PC-3 (cell line): Measurements from ENCODE around the gene HAGH. TPM values are rescaled to one million over a fixed set of nuclear protein-coding genes. Genes with fewer than 3 reads are reported as not detected.

ENCODE experiments used
- ATAC-seq: fragments of 200-7000 bp; cut with Tn5 transposase; 2 replicates; pipeline ENCODE4 v1.9.1; 2020; ENCODE audit warnings: mild to moderate bottlenecking, moderate library complexity
- BruUV-seq: library from RNA; stranded (reverse); fragments of 400-500 nt; replicated peaks from 2 replicates; lab custom pipeline; 2021; lab: Mats Ljungman, UMichigan
- CTCF ChIA-PET: fragments of 300-600 bp; sonication (Branson Sonifier 250); formaldehyde crosslinking; loops from one replicate; lab custom pipeline; 2022; ENCODE audit warnings: antibody characterized with exemption; lab: Charles Lee
- POLR2A ChIA-PET: fragments of 300-600 bp; sonication (Branson Sonifier 250); formaldehyde crosslinking; loops from one replicate; lab custom pipeline; 2022; ENCODE audit warnings: antibody characterized with exemption; ENCODE audit not compliant: unreplicated experiment; lab: Charles Lee
- DNase-seq: peaks from one replicate; pipeline ENCODE4 v3.0.0-alpha.2; 2015
- H2AFZ ChIP-seq: fragments of 300-600 bp; sonication (generic); 2 replicates; pipeline ENCODE4 v1.6.0; 2016; ENCODE audit warnings: antibody characterized with exemption, low read length
- H3F3A ChIP-seq: fragments of 300-600 bp; sonication (generic); one replicate; pipeline ENCODE4 v1.6.0; 2017; ENCODE audit warnings: antibody characterized with exemption, low read length, control low read depth, mild to moderate bottlenecking; ENCODE audit not compliant: unreplicated experiment
- H3K27ac ChIP-seq: fragments of 300-600 bp; sonication (generic); 2 replicates; pipeline ENCODE4 v1.5.1; 2016; ENCODE audit warnings: mild to moderate bottlenecking, low read length
- H3K27me3 ChIP-seq: fragments of 300-600 bp; sonication (generic); 2 replicates; pipeline ENCODE4 v1.6.1; 2016; ENCODE audit warnings: low read length, mixed read lengths
- H3K36me3 ChIP-seq: fragments of 300-600 bp; sonication (generic); 2 replicates; pipeline ENCODE4 v1.6.1; 2016; ENCODE audit warnings: low read depth, mixed run types, low read length, mixed read lengths
- H3K4me1 ChIP-seq: fragments of 300-600 bp; sonication (generic); 2 replicates; pipeline ENCODE4 v1.5.1; 2016; ENCODE audit warnings: low read length; ENCODE audit not compliant: insufficient read depth
- H3K4me2 ChIP-seq: fragments of 300-600 bp; sonication (generic); 2 replicates; pipeline ENCODE4 v1.6.0; 2016; ENCODE audit warnings: low read length
- H3K4me3 ChIP-seq: fragments of 300-600 bp; sonication (generic); 2 replicates; pipeline ENCODE4 v1.5.1; 2016; ENCODE audit warnings: mild to moderate bottlenecking, low read length, mixed read lengths
- H3K79me2 ChIP-seq: fragments of 300-600 bp; sonication (generic); 2 replicates; pipeline ENCODE4 v1.6.1; 2017; ENCODE audit warnings: low read length, mixed read lengths
- H3K9ac ChIP-seq: fragments of 300-600 bp; sonication (generic); 2 replicates; pipeline ENCODE4 v1.6.0; 2016; ENCODE audit warnings: mild to moderate bottlenecking, low read length
- H3K9me2 ChIP-seq: fragments of 300-600 bp; sonication (generic); replicated peaks from 2 replicates; pipeline ENCODE4 v1.6.1; 2016; ENCODE audit warnings: mixed run types, low read length, mixed read lengths
- H3K9me3 ChIP-seq: fragments of 300-600 bp; sonication (generic); 2 replicates; pipeline ENCODE4 v1.6.1; 2016; ENCODE audit warnings: low read length, mixed read lengths
- H4K20me1 ChIP-seq: fragments of 300-600 bp; sonication (generic); 2 replicates; pipeline ENCODE4 v1.6.1; 2016; ENCODE audit warnings: low read length, mixed read lengths
- CTCF ChIP-seq: fragments of 300-600 bp; sonication (generic); conservative IDR thresholded peaks from 2 replicates; pipeline ENCODE4 v1.5.1; 2017; ENCODE audit warnings: antibody characterized with exemption, low read depth, mild to moderate bottlenecking, low read length
- EZH2 ChIP-seq: fragments of 300-600 bp; sonication (generic); IDR thresholded peaks from one replicate; pipeline ENCODE4 v1.6.1; 2017; ENCODE audit warnings: antibody characterized with exemption, mild to moderate bottlenecking, low read length; ENCODE audit not compliant: unreplicated experiment
- EZH2phosphoT487 ChIP-seq: fragments of 300-600 bp; sonication (generic); IDR thresholded peaks from 2 replicates; pipeline ENCODE4 v1.6.1; 2018; ENCODE audit warnings: mild to moderate bottlenecking, antibody characterized with exemption, low read length, borderline replicate concordance
- intact Hi-C: fragments of 100-400 bp; cut with micrococcal nuclease; formaldehyde crosslinking; loops from 2 replicates; pipeline ENCODE4 v1.9.0; 2023
- total RNA-seq: library from RNA; depleted of rRNA; stranded (reverse); fragments of >200 nt; gene quantifications from 2 replicates; pipeline ENCODE4 v1.2.3, GENCODE V29; 2014

The HAGH gene
- total RNA-seq, 1 experiment from 2014 or later, result 99.5 TPM

DNA sequence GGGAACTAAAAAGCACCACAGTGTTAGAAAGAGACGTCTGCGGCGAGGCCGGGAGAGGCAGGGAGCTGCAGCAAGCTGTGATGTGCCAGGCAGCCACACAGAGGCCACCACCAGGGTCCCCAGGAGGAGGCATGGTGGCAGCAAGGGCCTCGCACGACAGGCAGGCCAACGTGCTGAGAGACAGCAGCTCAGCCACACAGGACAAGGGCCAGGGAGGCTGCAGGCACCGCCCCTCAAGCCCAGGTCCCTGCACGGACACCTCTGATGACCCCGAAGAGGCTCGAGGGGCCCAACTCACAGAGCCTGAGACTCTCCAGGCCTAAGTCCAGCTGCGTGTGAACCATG is 5.7 kb downstream of the HAGH start:
- Histone ChIP-seq H3K4me2 (no peak overlapping the region), H3K27ac (no peak overlapping the region), H3K4me3 (no peak overlapping the region), H3K9me3 (no peaks in the 10 kb centered on the region), H3K9ac (no peak overlapping the region), H3K36me3 (peaks cover 4% of the 10 kb centered on the region; the same call in 1 of the 2 replicates), H3F3A (no peaks in the 10 kb centered on the region), H2AFZ (no peak overlapping the region), H4K20me1 (no peaks in the 10 kb centered on the region), H3K79me2 (peaks cover 15% of the 10 kb centered on the region), H3K9me2 (no peaks in the 10 kb centered on the region), H3K4me1 (peaks cover 5% of the 10 kb centered on the region; the same call in 1 of the 2 replicates), H3K27me3 (no peaks in the 10 kb centered on the region)
- ATAC-seq (no peak), DNase-seq (no peak)
- no TSS peak for BruUV-seq
- POLR2A ChIA-PET, result no interaction called here
- CTCF ChIA-PET, result interaction anchor here (0.6 kb wide), 1 partner anchor 112 kb away, joined by 3 read pairs; no protein-coding TSS in a partner anchor
- intact Hi-C loops, result no loop called here
- TF ChIP-seq EZH2 (no peak), CTCF (no peak), EZH2phosphoT487 (no peak)

DNA sequence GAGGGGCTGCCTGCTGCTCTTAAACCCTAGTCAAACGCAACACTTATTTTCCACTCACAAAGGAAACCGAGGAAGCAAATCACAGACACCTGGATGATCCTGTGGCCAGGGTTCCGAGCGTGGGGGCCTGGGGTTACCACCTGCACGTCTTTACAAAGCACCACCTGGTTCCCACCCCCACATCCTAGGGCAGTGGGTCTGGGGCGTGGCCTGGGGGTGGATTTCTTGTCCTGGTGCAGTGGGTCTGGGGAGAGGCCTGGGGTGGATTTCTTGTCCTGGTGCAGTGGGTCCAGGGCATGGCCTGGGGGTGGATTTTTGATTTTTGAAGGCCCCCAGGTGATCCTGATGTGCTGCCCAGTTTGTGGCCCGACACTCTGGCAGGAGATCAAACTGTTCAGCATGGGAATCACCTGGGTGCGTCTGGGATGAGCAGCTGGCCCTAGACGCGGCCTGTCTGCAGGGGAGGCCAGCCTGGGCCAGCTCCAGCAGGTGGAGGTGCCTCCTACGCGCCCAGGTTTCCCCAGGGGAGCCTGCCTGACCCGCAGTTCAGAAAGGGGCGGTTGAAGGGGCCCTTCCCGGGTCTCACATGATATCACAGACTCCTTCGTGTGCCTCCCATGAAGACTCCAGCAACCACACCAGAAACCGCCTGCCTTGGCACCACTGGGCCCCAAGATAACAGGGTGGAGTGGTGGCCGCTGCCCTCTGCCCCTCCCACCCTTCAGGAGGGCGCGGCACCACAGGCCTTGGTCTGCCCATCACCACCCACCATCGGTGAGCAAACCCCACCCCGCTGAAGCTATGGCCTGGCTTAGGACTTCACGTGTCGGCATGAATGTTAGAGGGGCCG is 6.3 kb downstream of the HAGH start:
- Histone ChIP-seq H2AFZ (no peak overlapping the region), H3K4me1 (peaks cover 5% of the 10 kb centered on the region; the same call in 1 of the 2 replicates), H3K4me3 (no peak overlapping the region), H3K9ac (no peak overlapping the region), H3K9me2 (no peaks in the 10 kb centered on the region), H3K79me2 (peaks cover 9% of the 10 kb centered on the region), H3K27me3 (no peaks in the 10 kb centered on the region), H4K20me1 (no peaks in the 10 kb centered on the region), H3K36me3 (peaks cover 4% of the 10 kb centered on the region; the same call in 1 of the 2 replicates), H3K27ac (no peak overlapping the region), H3K4me2 (no peak overlapping the region), H3K9me3 (no peaks in the 10 kb centered on the region), H3F3A (no peaks in the 10 kb centered on the region)
- no peak for TF ChIP-seq EZH2phosphoT487
- no peak for TF ChIP-seq CTCF
- TF ChIP-seq EZH2, result no peak
- intact Hi-C loops, result no loop called here
- ChIA-PET CTCF (interaction anchor here (0.6 kb wide), 1 partner anchor 111 kb away, joined by 3 read pairs; no protein-coding TSS in a partner anchor), POLR2A (no interaction called here)
- DNase-seq, result no peak
- BruUV-seq, result no TSS peak
- no peak for ATAC-seq

GRCh38 chr16:1819611-1820010 is 7.0 kb downstream of the HAGH start:
- POLR2A ChIA-PET, result no interaction called here

More at GRCh38 chr16:1819611-1820010, 7.0 kb downstream of the HAGH start:
- DNase-seq (no peak), ATAC-seq (no peak)
- Histone ChIP-seq H3K4me2 (no peak overlapping the region), H2AFZ (no peak overlapping the region), H3K4me1 (peaks cover 5% of the 10 kb centered on the region; the same call in 1 of the 2 replicates), H3K9me3 (no peaks in the 10 kb centered on the region), H3K36me3 (peaks cover 4% of the 10 kb centered on the region; the same call in 1 of the 2 replicates), H3K9me2 (no peaks in the 10 kb centered on the region), H3K79me2 (peaks cover 4% of the 10 kb centered on the region; the same call in 1 of the 2 replicates), H3K27ac (no peak overlapping the region), H3K4me3 (no peak overlapping the region), H3K27me3 (no peaks in the 10 kb centered on the region), H3F3A (no peaks in the 10 kb centered on the region), H3K9ac (no peak overlapping the region), H4K20me1 (no peaks in the 10 kb centered on the region)
- no peak for TF ChIP-seq EZH2
- TF ChIP-seq EZH2phosphoT487, result no peak
- CTCF ChIA-PET, result no interaction called here
- no TSS peak for BruUV-seq
- intact Hi-C loops, result no loop called here
